ENCODE results near the gene SMIM20. TPM values are rescaled to one million over a fixed set of nuclear protein-coding genes. Genes with fewer than 3 reads are reported as not detected.

Gene SMIM20
- total RNA-seq, 4 donors from 2014 or later: 21.4 to 33.5 (median 25.6) TPM

DNA sequence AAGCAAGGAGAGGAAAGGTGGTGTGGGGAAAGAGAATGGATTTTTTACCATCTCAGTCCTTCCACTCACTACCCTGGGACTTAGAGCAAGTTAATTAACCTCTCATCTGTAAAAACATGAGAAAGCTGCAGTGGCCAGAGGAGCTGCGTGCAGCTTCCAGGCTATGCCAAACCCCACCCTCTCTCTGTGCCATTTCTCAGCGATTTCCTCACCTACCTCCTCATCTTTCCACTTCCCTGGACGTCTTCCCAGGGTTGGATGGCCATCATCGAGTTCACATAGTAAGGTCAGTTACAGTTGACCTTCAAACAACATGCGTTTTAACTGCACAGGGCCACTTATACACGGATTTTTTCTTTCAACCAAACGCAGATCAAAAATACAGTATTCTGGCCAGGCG, 64.3 kb downstream of the SMIM20 start:
- TF ChIP-seq, protein P1, sequence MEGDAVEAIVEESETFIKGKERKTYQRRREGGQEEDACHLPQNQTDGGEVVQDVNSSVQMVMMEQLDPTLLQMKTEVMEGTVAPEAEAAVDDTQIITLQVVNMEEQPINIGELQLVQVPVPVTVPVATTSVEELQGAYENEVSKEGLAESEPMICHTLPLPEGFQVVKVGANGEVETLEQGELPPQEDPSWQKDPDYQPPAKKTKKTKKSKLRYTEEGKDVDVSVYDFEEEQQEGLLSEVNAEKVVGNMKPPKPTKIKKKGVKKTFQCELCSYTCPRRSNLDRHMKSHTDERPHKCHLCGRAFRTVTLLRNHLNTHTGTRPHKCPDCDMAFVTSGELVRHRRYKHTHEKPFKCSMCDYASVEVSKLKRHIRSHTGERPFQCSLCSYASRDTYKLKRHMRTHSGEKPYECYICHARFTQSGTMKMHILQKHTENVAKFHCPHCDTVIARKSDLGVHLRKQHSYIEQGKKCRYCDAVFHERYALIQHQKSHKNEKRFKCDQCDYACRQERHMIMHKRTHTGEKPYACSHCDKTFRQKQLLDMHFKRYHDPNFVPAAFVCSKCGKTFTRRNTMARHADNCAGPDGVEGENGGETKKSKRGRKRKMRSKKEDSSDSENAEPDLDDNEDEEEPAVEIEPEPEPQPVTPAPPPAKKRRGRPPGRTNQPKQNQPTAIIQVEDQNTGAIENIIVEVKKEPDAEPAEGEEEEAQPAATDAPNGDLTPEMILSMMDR (IDR thresholded peaks at IDR 0.05): no peak
- peak; percentile 45 for ATAC-seq (ENCODE audit: low FRiP score)
- no peak for DNase-seq (ENCODE audit: low spot score)

Other genes with a start within 250 kb of the SMIM20 start
- gene SEL1L3, start 51.2 kb upstream of the SMIM20 start, total RNA-seq: 10 to 100 TPM; 15.8 to 29.9 (median 21.4) TPM

Data from omental fat pad (tissue), 4 donors.